Keratinocyte (primary cell): ENCODE measurements around the gene STX8.

Experiments used
- CTCF ChIP-seq, 3 experiments: IDR thresholded peaks in 1 of 3; conservative IDR thresholded peaks in 1 of 3; optimal IDR thresholded peaks in 1 of 3; 2 replicates in 2 of 3; 3 replicates in 1 of 3; pipeline versions ENCODE3 to v1.5.1; 2011; ENCODE audit warnings: low read length in 3 of 3, mild to moderate bottlenecking in 3 of 3, moderate library complexity in 2 of 3, control low read depth in 1 of 3, inconsistent platforms in 1 of 3; ENCODE audit not compliant: insufficient read depth in 2 of 3; ENCODE audit errors: extremely low read depth in 1 of 3
- EZH2 ChIP-seq: IDR thresholded peaks from one replicate; pipeline ENCODE4 v1.6.1; 2012; ENCODE audit warnings: inconsistent platforms, mild to moderate bottlenecking, low read length, moderate library complexity

GRCh38 chr17:9498490-9498889 lies 77.1 kb downstream of the STX8 start:
- no peak for TF ChIP-seq CTCF (optimal IDR thresholded peaks at IDR 0.05 in 1 of 3, IDR thresholded peaks at IDR 0.05 in 1 of 3, conservative IDR thresholded peaks at IDR 0.05 in 1 of 3; ENCODE audit: extremely low read depth in 1 of 3, insufficient read depth in 2 of 3, low read length in 3 of 3)
- no peak for TF ChIP-seq EZH2
